Panc1 (cell line): ENCODE data around the gene NEGR1. TPM values are rescaled to one million over a fixed set of nuclear protein-coding genes. Genes with fewer than 3 reads are reported as not detected.

Experiments used
- ATAC-seq: fragments of 200-7000 bp; cut with Tn5 transposase; 2 replicates; pipeline ENCODE4 v1.9.1; 2020; ENCODE audit warnings: mild to moderate bottlenecking, moderate library complexity
- BruUV-seq: library from RNA; stranded (reverse); fragments of 400-500 nt; replicated peaks from 2 replicates; lab custom pipeline; 2021; lab: Mats Ljungman, UMichigan
- CTCF ChIA-PET: fragments of 300-600 bp; sonication (Branson Sonifier 250); formaldehyde crosslinking; loops from one replicate; lab custom pipeline; 2022; ENCODE audit warnings: antibody characterized with exemption; lab: Charles Lee
- POLR2A ChIA-PET: fragments of 300-600 bp; sonication (Branson Sonifier 250); formaldehyde crosslinking; loops from one replicate; lab custom pipeline; 2022; ENCODE audit warnings: antibody characterized with exemption; lab: Charles Lee
- DNase-seq: peaks from one replicate; pipeline ENCODE4 v3.0.0-alpha.2; 2010; ENCODE audit warnings: low read depth, low spot score
- H3K27ac ChIP-seq: 2 replicates; pipeline ENCODE4 v1.5.1; 2011; ENCODE audit warnings: mild to moderate bottlenecking, low read length, inconsistent platforms
- H3K27me3 ChIP-seq: fragments of 200-500 bp; sonication (Bioruptor generic); 2 replicates; pipeline ENCODE4 v1.6.0; 2014; ENCODE audit warnings: low read length, inconsistent platforms; ENCODE audit not compliant: control insufficient read depth, insufficient read depth
- H3K36me3 ChIP-seq: fragments of 200-500 bp; sonication (Bioruptor generic); 2 replicates; pipeline ENCODE4 v1.5.1; 2014; ENCODE audit warnings: inconsistent platforms, mild to moderate bottlenecking, low read length, moderate library complexity; ENCODE audit not compliant: control insufficient read depth, insufficient read depth
- H3K4me1 ChIP-seq: 2 replicates; pipeline ENCODE4 v1.5.1; 2011; ENCODE audit warnings: inconsistent platforms, mild to moderate bottlenecking, low read length, moderate library complexity; ENCODE audit not compliant: control insufficient read depth, insufficient read depth
- H3K4me3 ChIP-seq, 2 experiments: 2 replicates each; pipeline ENCODE4 v1.5.1; 2011 to 2012; ENCODE audit warnings: low read depth in 2 of 2, low read length in 2 of 2, mild to moderate bottlenecking in 2 of 2, inconsistent platforms in 1 of 2, moderate library complexity in 1 of 2
- H3K9me3 ChIP-seq: fragments of 200-500 bp; sonication (Bioruptor generic); 2 replicates; pipeline ENCODE4 v1.5.1; 2014; ENCODE audit warnings: low read depth, mild to moderate bottlenecking, inconsistent platforms, low read length, moderate library complexity; ENCODE audit not compliant: control insufficient read depth, insufficient read depth
- CTCF ChIP-seq: fragments of 450-650 bp; IDR thresholded peaks from 2 replicates; pipeline ENCODE4 v1.5.1; 2017; ENCODE audit warnings: mild to moderate bottlenecking
- POLR2AphosphoS5 ChIP-seq: IDR thresholded peaks from 2 replicates; pipeline ENCODE4 v1.6.1; 2012; ENCODE audit warnings: mild to moderate bottlenecking, low read depth, low read length, moderate library complexity
- REST ChIP-seq, 2 experiments: IDR thresholded peaks; 2 replicates each; pipeline ENCODE4 v1.6.1; 2011 to 2012; ENCODE audit warnings: low read depth in 2 of 2, control low read depth in 1 of 2, low read length in 1 of 2, mild to moderate bottlenecking in 1 of 2, moderate library complexity in 1 of 2; ENCODE audit not compliant: insufficient read depth in 1 of 2
- SIN3A ChIP-seq: IDR thresholded peaks from 2 replicates; pipeline ENCODE4 v1.6.1; 2012; ENCODE audit warnings: low read depth, mild to moderate bottlenecking, low read length, moderate library complexity, borderline replicate concordance; ENCODE audit not compliant: insufficient read depth
- TCF7L2 ChIP-seq: IDR thresholded peaks from 2 replicates; pipeline ENCODE4 v1.6.1; 2011; ENCODE audit warnings: mild to moderate bottlenecking, low read depth, low read length, inconsistent platforms
- in situ Hi-C: cut with HindIII; loops from 2 replicates; pipeline ENCODE4 v1.10.0; 2016; ENCODE audit warnings: low sequenced_read_pairs, low pct_unique_long_range_greater_than_20kb
- intact Hi-C: fragments of 100-400 bp; cut with micrococcal nuclease; formaldehyde crosslinking; loops from one replicate; pipeline ENCODE4 v1.10.0; 2022; ENCODE audit not compliant: unreplicated experiment
- total RNA-seq: library from RNA; stranded (reverse); gene quantifications from one replicate; pipeline ENCODE4 v1.2.1, GENCODE V29; 2021; ENCODE audit not compliant: unreplicated experiment

NEGR1 gene
- total RNA-seq, 1 experiment from 2014 or later, result 2.7 TPM

- no peaks in the 10 kb centered on the region for H3K9me3 ChIP-seq
- no peak for ATAC-seq
- H3K27me3 ChIP-seq, result no peaks in the 10 kb centered on the region
- H3K27ac ChIP-seq, result no peak overlapping the region
- intact Hi-C loops, result no loop called here
- no peaks in the 10 kb centered on the region for H3K4me1 ChIP-seq
- CTCF ChIA-PET, result no interaction called here
- no TSS peak for BruUV-seq
- no peak for TF ChIP-seq CTCF
- no peak for DNase-seq
- H3K4me3 ChIP-seq, result no peak overlapping the region
- POLR2A ChIA-PET, result no interaction called here
- in situ Hi-C loops, result no loop called here
- no peaks in the 10 kb centered on the region for H3K36me3 ChIP-seq
These were observed 10.7 kb downstream of the NEGR1 start for GRCh38 chr1:72271555-72272085.

GRCh38 chr1:72262735-72263134 is 19.6 kb downstream of the NEGR1 start:
- Histone ChIP-seq H3K27me3 (no peaks in the 10 kb centered on the region), H3K4me3 (no peak overlapping the region), H3K36me3 (no peaks in the 10 kb centered on the region), H3K9me3 (no peaks in the 10 kb centered on the region), H3K4me1 (no peaks in the 10 kb centered on the region), H3K27ac (no peak overlapping the region)
- intact Hi-C loops, result no loop called here
- no peak for TF ChIP-seq CTCF
- no peak for TF ChIP-seq TCF7L2
- TF ChIP-seq SIN3A, result no peak
- TF ChIP-seq REST (IDR thresholded peaks at IDR 0.05; ENCODE audit: insufficient read depth in 1 of 2, low read depth in 2 of 2, low read length in 1 of 2), result no peak
- TF ChIP-seq POLR2AphosphoS5, result no peak
- ATAC-seq (no peak), DNase-seq (no peak)
- in situ Hi-C loops, result no loop called here
- CTCF ChIA-PET, result no interaction called here
- BruUV-seq, result no TSS peak
- POLR2A ChIA-PET, result no interaction called here
